ENCODE measurements around the gene TP53INP2.

The TP53INP2 gene

GRCh38 chr20:34755367-34755766 lies 51.2 kb downstream of the TP53INP2 start:
- DNase-seq, result no peak
- H3K27ac ChIP-seq, result no peak overlapping the region
- H3K9me3 ChIP-seq (ENCODE audit: severe bottlenecking), result no peaks in the 10 kb centered on the region
- H3K27me3 ChIP-seq (ENCODE audit: insufficient read depth, low read depth, severe bottlenecking), result no peaks in the 10 kb centered on the region
- no peak for TF ChIP-seq CTCF (IDR thresholded peaks at IDR 0.05; ENCODE audit: low read depth, low read length)
- no peak overlapping the region for H3K4me3 ChIP-seq (ENCODE audit: low read depth, low read length)
- H3K36me3 ChIP-seq, result peaks cover 58% of the 10 kb centered on the region

- Histone ChIP-seq H3K27ac (no peak overlapping the region), H3K9me3 (ENCODE audit: severe bottlenecking) (no peaks in the 10 kb centered on the region), H3K27me3 (ENCODE audit: insufficient read depth, low read depth, severe bottlenecking) (no peaks in the 10 kb centered on the region), H3K36me3 (peaks cover 65% of the 10 kb centered on the region), H3K4me3 (ENCODE audit: low read depth, low read length) (no peak overlapping the region)
- no peak for DNase-seq
- no peak for TF ChIP-seq CTCF (IDR thresholded peaks at IDR 0.05; ENCODE audit: low read depth, low read length)
These were observed 57.9 kb downstream of the TP53INP2 start for GRCh38 chr20:34762031-34762555.
